ENCODE measurements around the gene TCF12. TPM values are rescaled to one million over a fixed set of nuclear protein-coding genes. Genes with fewer than 3 reads are reported as not detected.

TCF12 gene
- total RNA-seq, 1 experiment from 2014 or later, result 96.2 TPM

DNA sequence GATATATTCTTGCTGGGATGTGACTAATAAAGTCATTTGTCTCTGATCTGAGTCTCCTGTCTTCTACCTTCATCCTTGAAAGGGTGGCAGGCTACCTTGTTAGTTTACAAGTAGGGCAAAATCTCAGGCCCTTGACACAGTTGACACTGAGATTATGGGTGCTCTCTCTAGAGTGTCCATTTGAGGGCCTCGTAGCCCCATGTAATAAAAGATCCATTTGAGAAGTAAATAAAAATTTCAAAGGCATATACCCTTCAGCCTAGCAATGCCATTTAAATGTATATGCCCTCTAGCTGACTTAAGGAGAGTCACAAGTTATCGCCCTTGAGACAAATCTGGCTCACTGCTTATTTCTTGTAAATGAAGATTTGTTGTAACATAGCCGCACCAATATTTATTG lies 98.6 kb downstream of the TCF12 start:
- peak; percentile 16 for DNase-seq (ENCODE audit: low read depth)

DNA sequence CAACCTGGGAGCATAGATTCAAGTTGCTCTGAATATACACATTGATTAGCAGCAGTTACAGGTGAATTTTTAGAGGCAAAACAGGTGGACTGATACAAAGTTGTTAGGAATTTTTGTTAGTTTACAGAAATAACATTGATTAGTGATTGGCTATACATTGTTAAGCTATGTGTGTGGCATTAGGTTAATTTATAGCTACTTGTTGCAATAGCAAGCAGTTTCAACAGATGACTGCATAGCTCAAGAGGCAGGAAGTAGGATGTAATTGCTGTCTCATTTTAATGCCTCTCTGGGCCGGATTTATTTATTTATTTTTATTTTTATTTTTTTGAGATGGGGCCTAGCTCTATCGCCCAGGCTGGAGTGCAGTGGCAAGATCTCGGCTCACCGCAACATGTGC lies 99.7 kb downstream of the TCF12 start:
- no peak for DNase-seq (ENCODE audit: low read depth)

DNA sequence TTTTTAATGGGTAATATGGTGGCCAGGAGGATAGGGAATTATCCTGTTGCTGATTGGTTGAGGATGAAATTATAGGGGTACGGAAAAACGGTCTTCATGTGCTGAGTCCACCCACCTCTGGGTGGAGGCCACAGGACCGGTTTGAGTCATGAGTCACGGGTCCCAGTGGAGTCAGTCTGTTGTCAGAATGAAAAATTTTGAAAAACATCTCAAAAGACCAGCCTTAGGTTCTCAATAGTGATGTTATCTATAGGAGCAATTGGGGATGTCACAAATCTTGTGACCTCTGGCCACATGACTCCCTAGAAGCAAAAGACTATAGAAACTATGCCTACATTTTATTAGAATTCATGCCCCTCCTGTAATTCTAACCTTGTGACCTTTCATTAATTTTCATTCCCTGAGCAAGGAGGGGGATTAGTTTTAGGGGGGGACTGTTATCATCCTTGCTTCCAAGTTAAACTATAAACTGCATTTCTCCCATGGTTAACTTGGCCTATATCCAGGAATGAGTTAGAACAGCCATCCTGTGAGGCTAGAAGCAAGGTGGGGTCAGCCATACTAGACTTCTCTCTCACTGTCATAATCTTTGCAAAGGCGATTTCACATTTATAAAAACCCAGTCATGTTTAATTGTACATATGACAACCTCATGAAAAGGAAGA lies 101.2 kb downstream of the TCF12 start:
- DNase-seq (ENCODE audit: low read depth), result no peak

DNA sequence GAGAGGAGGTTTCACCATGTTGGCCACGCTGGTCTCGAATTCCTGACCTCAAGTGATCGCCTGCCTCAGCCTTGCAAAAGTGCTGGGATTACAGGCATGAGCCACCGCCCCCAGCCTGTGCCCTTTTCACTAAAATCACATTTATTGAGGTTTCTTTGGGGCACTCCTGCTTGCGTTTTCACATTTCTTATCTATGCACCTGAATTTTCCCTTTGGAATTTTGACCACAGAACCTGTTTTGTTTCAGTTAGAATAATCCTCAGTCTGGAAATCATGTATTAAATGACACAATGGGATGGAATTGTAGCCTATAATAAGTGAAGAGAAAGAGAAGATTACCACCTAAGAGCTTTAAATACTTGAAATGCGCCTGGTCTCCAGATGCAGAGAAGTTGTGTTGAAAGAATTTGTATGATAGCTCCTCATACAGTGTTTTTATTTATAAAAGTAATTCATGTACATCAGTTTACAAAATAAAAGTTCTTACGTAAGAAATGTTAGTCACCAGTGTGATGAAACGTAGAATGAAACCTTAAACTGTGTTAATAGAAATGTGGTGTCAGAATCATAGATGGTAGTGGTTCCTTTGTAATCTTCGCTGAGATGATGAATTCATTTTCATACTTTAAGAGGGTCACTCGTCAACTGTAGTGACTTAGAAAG lies 107.0 kb downstream of the TCF12 start:
- DNase-seq (ENCODE audit: low read depth), result no peak

DNA sequence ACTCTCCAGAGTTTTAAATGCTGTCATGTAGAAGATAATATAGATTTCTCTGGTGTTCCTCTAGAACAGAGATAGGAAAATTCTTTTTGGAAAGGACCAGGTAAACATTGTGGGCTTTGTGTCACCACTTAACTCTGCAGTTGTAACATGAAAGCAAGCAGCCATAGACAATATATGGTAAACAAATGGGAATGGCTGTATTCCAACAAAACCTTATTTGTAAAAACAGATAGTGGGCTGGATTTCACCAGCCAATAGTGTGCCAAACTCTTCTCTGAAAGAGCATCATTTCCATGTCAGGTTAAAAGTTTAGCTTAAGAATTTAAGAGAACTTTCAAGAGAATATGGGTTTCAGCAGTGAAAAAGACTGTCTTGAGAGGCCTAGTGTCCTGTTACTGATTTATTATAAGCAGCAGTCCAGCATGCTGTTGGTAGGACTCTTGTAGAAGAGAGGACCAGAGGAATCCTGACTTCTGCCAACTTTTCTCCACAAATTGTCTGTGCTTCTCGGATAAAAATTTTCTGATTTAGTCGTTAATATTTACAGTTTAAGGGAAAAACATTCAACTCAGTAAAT lies 107.7 kb downstream of the TCF12 start:
- DNase-seq (ENCODE audit: low read depth), result no peak

DNA sequence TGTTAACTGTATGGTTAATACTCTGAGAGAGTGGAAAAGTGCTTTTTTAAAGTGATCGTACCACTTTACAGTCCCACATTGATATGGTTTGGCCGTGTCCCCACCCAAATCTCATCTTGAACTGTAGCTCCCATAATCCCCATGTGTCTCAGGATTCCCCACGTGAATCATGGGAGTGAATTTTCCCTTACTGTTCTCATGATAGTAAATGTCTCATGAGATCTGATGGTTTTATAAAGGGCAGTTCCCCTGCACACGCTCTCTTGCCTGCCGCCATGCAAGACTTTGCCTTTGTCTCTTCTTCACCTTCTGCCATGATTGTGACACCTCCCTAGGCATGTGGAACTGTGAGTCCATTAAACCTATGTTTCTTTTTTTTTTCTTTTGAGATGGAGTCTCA lies 109.2 kb downstream of the TCF12 start:
- DNase-seq (ENCODE audit: low read depth), result no peak

DNA sequence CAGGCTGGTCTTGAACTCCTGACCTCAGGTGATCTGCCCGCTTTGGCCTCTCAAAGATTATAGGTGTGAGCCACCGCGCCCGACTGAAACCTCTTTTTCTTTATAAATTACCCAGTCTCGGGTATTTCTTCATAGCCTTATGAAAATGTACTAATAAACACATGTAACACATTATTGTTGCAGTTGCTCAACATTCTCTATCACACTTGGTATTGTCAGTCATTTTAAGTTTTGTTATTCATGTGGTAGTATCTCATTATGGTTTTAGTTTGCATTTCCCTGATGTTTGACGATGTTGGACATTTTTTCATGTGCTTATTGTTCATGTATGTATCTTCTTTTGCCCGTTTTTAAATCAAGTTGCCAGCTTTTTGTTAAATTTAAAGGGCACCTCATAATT lies 109.7 kb downstream of the TCF12 start:
- DNase-seq (ENCODE audit: low read depth), result no peak

DNA sequence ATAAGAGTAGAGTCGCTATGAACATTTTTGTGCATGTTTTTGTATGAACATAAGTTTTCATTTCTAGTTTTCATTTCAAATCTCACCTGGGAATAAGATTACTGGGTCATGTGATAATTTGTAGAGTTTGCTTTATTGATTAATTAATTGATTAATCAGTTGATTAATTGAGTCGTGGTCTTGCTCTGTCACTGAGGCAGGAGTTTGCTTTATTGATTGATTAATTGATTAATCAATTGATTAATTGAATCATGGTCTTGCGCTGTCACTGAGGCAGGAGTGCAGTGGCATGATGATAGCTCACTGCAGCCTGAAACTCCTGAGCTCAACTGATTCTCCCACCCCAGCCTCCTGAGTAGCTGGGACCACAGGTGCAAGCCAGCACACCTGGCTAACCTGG lies 111.6 kb downstream of the TCF12 start:
- no peak for DNase-seq (ENCODE audit: low read depth)

DNA sequence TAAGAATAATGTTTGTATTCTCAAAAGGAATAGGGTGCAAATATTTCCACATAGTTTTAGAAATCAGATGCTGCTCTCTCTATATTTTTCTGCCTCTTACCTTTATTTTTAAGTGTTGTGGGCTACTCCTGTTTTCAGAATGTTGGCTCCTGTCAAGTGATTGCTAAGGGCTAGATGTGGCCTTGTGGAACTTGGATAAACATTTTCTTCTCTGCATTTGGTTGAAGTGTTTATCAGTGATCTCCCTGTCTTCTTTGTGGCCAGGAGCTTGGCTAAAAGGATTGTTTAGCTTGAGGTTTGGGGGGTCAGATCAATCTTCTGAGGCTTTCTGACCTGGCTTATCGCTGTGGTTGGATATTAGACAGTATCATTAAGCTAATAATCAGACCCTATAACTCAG lies 112.6 kb downstream of the TCF12 start:
- DNase-seq (ENCODE audit: low read depth), result no peak

DNA sequence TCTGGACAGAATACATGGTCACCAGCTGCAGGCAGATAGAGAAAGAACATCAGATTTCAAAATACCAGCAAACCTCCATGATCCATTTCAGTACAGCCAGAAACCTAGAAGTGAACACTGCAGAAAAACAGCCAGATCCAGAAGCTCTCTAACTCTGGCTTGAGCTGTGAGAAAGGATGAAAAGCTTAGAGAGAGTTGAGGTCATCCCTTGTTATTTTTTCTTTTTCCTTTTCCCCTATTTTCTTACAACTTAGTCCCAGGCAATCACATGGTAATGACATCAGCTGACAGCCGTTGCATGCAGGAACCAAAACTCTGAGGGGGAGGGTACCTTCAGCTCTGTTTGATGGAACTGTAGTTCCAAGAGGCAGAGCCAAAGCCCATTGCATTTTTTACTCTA lies 113.2 kb downstream of the TCF12 start:
- peak; percentile 35 for DNase-seq (ENCODE audit: low read depth)

DNA sequence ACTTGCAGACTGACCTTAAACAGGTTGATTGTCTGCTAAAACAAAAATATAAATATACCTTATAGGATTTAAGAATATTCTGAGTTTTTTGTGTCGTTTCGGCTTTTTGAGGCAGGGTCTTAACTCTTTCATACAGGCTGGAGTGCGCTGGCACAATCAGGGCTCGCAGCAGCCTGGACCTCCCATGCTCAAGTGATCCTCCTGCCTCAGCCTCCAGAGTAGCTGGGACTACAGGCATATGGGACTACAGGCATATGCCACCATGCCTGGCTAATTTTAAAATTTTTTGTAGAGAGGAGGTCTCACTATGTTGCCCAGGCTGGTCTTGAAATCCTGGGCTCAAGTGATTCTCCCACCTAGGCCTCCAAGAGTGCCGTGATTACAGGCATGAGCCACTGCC lies 113.9 kb downstream of the TCF12 start:
- DNase-seq (ENCODE audit: low read depth), result no peak

DNA sequence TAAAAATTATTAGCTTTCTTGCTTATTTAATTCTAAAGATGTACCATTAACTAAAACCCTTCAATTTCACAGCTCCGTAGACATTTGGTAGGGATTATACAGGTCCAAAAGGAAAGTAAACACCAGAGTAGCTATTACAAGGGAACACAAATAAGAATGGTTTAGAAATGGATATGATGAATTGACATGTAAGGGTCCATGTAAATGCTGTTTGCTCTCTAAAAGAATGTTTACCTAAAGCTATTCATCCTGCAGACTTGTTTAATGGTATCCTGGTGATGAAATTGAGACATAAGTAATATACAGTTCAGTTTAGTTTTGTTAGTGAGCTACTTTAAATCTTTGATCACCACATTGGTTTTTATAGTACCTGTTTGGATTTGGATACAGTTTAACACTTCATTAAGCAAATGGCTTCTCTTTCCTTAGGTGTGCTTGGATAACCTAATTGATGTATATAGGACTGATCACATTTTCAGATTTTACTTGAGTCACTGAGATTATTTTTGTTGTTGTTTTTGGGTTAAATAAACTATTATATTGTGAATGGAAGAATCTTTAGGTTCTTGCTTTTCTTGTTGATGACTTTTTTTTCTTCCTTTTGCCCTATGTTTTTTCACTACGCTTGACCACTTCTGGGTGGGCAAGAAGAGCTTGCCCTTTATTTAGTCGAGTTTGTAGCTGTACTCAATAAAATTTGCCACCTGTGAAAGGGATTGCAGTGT lies 115.4 kb downstream of the TCF12 start:
- no peak for DNase-seq (ENCODE audit: low read depth)

DNA sequence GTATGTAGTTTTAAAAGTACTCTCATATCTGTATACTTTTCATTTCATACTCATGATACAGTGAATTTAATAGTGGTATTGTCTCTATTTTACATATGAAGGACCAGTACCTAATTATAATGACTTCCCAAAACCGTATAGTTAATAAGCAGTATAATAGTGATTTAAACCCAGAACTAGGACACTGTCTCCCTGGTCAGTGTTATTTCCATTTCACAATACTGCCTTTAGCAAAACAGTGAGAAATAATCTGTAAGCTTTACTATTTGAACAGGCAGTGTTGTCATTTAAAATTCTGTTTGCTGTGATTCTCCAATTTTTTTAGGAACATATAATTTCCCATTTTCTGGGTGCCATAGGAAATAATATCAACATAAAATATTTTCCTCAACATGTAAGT lies 116.2 kb downstream of the TCF12 start:
- no peak for DNase-seq (ENCODE audit: low read depth)

DNA sequence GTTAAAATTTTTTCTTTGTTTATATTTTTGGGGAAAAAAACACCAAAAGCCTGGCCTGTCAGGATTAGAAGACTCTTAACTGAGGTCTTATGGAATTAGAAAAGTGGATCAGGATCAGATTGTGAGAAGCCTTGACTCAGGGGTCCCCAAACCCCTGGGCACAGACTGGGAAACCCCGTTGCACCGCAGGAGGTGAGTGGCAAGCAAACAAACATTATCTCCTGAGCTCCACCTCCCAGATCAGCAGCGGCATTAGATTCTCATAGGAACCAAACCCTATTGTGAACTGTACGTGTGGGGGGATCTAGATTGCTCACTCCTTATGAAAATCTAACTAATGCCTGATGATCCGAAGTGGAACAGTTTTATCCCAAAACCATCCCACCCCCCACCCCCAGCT lies 117.2 kb downstream of the TCF12 start:
- no peak for DNase-seq (ENCODE audit: low read depth)

DNA sequence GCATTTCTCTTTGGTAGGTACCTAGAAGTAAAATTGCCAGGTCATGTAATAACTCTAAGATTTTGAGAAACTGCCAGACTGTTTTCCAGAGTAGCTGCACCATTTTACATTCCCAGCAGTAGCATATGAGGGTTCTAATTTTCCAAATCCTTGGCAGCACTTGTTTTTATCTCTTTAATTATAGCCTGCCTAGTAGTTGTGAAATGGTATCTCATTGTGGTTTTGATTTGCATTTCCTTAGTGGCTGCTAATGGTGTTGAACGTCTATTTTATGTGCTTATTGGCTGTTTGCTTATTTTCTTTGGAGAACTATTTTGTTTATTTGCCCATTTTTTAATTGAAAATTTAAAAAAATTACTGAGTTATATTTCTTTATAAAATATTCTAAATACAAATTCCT lies 117.9 kb downstream of the TCF12 start:
- no peak for DNase-seq (ENCODE audit: low read depth)

DNA sequence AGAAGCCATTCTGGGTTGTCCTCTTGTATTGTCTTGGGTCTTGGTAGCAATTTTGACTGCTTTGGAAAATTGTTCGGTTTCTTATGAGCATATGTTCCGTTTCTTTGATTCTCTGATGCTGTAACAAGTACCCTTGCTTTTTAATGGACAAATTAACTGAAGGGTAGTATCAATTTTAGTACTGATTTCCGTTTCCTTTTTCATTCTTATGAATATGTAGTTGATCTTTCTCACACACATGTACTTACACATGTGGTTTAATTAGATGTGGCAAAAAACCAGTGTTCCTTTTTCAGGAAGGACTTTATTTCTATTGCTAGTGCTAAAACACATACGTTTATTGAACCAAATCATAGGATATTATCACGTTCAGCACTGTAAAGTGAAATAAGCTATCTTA lies 119.1 kb downstream of the TCF12 start:
- no peak for DNase-seq (ENCODE audit: low read depth)

DNA sequence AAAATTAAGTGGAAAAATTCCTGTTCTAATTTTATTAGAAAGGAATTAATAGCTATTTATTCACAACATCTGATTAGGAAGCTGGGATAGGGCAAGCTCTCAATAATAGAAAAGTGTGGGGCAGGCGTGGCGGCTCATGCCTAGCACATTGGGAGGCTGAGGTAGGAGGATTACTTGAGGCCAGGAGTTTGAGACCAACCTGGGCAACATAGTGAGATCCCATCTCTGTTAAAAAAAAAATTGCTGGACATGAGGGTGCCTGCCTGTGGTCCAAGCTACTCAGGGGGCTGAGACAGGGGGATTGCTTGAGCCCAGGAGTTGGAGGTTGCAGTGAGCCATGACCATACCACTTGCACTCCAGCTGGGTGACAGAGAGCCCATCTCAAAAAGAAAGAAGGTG lies 119.6 kb downstream of the TCF12 start:
- DNase-seq (ENCODE audit: low read depth), result no peak

DNA sequence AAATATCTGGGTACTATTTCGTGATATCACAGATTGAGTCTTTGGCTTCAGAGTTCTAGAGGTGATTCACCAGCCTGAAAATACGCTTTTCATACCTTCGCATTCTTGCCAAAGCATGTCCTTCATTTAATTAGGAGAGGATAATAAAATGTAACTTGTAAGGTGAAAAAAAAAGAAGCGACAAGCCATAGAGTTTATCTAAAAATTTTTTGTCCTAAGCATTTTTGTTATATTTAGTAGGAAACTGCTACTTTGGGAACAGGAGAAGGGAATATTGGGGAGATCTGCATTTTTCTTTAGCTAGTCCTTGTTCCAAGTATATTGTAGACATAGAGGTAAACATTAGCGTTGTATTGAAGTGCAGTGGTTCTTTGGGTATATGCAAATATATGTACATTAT lies 120.1 kb downstream of the TCF12 start:
- DNase-seq (ENCODE audit: low read depth), result no peak

DNA sequence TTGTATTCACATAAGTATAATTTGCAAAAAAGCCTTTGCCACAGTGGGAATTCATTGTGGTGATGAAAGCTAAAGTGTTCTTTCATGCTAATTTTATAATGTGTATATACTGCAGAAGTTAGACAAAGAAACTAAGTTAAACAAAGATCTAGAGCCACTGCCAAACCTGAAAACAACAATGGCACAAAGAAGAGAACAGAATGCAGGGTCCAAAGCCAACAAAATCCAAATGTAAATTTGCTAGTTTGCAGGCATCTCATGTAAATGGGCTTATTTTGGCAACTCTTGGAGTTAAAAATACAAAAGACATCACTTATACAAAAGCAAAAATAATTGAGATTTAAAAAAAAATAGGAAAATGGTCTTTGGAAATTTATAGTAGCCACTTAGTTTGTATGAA lies 123.0 kb downstream of the TCF12 start:
- DNase-seq (ENCODE audit: low read depth), result no peak

DNA sequence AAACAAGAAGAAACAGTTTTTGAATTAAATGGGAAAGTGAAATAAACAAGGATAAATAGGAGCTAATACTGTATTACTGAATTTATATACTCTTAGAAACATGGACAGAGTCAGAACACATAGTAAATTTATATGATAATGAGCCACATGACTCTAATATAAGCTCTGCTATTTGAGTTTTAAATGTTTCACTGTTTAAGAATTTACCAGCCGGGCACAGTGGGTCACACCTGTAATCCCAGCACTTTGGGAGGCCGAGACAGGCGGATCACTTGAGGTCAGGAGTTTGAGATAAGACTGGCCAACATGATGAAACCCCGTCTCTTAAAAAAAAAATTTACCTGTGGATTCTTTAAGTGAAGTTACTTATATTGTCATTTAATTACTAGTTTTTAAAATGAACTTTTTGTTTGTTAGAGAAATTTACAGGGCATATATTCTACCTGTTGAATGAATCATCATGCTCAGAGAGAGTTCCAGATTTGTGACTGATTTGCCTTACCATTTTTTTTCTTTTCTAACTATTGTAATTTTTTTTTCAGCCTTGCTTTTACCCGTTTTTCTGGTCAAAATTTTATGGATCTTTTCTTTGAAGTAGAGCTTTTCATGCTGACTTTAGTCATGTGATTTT lies 125.7 kb downstream of the TCF12 start:
- DNase-seq (ENCODE audit: low read depth), result no peak

DNA sequence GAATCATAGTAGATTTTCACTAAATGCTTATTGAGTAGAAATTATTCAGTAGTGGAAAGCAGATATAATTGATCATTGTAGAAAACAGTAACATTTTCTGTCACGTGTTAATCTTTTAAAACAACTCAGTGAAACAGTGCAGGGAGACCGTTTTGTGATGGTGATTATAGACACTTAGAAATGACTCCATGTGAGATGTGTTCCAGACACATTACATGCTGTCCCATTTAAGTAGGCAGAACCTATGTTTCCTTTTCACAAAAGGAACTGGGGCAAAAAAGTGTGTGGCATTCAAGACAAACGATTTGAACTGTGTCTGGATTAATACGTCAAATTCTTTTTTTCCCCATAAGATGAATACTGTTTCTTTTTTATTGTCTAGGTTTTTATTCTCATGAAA lies 126.5 kb downstream of the TCF12 start:
- DNase-seq (ENCODE audit: low read depth), result no peak

Data from HT1080 (cell line).